Spleen (tissue), 7 donors: ENCODE results near the gene TBCD.

Source experiments
- CTCF ChIP-seq, 11 experiments: fragments of 200-600 bp in 7 of 11; fragments of 450-650 bp in 4 of 11; sonication (generic) in 4 of 11; IDR thresholded peaks in 8 of 11; conservative IDR thresholded peaks in 3 of 11; 1 replicate in 7 of 11; 2 replicates in 4 of 11; pipeline versions ENCODE4 v1.4.0 to v1.8.0; 2016 to 2021; ENCODE audit warnings: antibody characterized with exemption in 11 of 11, inconsistent platforms in 4 of 11, mild to moderate bottlenecking in 1 of 11
- POLR2A ChIP-seq, 3 donors: fragments of 450-650 bp; IDR thresholded peaks; one replicate each; pipeline ENCODE4 v1.5.1; 2017; ENCODE audit warnings: antibody characterized with exemption in 3 of 3, mild to moderate bottlenecking in 1 of 3
- POLR2AphosphoS5 ChIP-seq, 3 donors: sonication (generic); formaldehyde crosslinking; IDR thresholded peaks; one replicate each; pipeline ENCODE4 v1.5.1; 2017; ENCODE audit warnings: antibody characterized with exemption in 3 of 3
- donor health status: DM: no; HTN: no; CAD: no; lungs with moderate emphysema.
- donor health status: DM: no; HTN: no; CAD: no.
- donor health status: DM: no; HTN: no; CAD: no.

GRCh38 chr17:82787081-82787848 lies 35.4 kb downstream of the TBCD start:
- no peak for TF ChIP-seq CTCF (IDR thresholded peaks at IDR 0.05 in 8 of 11, conservative IDR thresholded peaks at IDR 0.05 in 3 of 11)
- TF ChIP-seq POLR2AphosphoS5 (IDR thresholded peaks at IDR 0.05): peak in 1 of 3 donors; percentile 32
- no peak for TF ChIP-seq POLR2A (IDR thresholded peaks at IDR 0.05)
